IPS DF 6.9 (cell line): ENCODE results near the gene NCLN.

Experiments used
- DNase-seq: peaks from one replicate; pipeline ENCODE4 v3.0.0-alpha.2; 2013; ENCODE audit warnings: low read depth, low spot score
- H3K27ac ChIP-seq: one replicate; pipeline ENCODE4 v1.5.1; 2013; ENCODE audit warnings: low read length, control low read depth
- H3K27me3 ChIP-seq: 2 replicates; pipeline ENCODE4 v1.6.1; 2013; ENCODE audit warnings: mild to moderate bottlenecking, low read length; ENCODE audit not compliant: control insufficient read depth, insufficient read depth
- H3K36me3 ChIP-seq: 2 replicates; pipeline ENCODE4 v1.6.1; 2013; ENCODE audit warnings: low read length; ENCODE audit not compliant: control insufficient read depth, insufficient read depth
- H3K4me1 ChIP-seq: 2 replicates; pipeline ENCODE4 v1.6.1; 2013; ENCODE audit warnings: low read length; ENCODE audit not compliant: control insufficient read depth, insufficient read depth
- H3K4me3 ChIP-seq: 2 replicates; pipeline ENCODE4 v1.5.1; 2013; ENCODE audit warnings: mild to moderate bottlenecking, low read length
- H3K9me3 ChIP-seq: 2 replicates; pipeline ENCODE4 v1.6.1; 2013; ENCODE audit warnings: low read length, inconsistent platforms; ENCODE audit not compliant: control insufficient read depth, insufficient read depth
- WGBS: extraction: QIAGEN DNeasy Blood & Tissue Kit; methylation state at CpG from one replicate; pipeline ENCODE4 v1.1.7; 2013; ENCODE audit warnings: mixed read lengths, missing lambda C conversion rate; ENCODE audit not compliant: insufficient read length, insufficient coverage; 5-methylcytosine and 5-hydroxymethylcytosine counted together

NCLN gene

GRCh38 chr19:3192228-3192635, 6.5 kb downstream of the NCLN start:
- DNase-seq, result no peak
- H3K27me3 ChIP-seq, result no peaks in the 10 kb centered on the region
- no peak overlapping the region for H3K27ac ChIP-seq
- H3K4me3 ChIP-seq, result no peak overlapping the region
- H3K9me3 ChIP-seq, result no peaks in the 10 kb centered on the region
- H3K36me3 ChIP-seq, result peaks cover 24% of the 10 kb centered on the region
- WGBS, result no CpG with 5 or more reads among the region's 32 CpGs
- H3K4me1 ChIP-seq, result peaks cover 4% of the 10 kb centered on the region

DNA sequence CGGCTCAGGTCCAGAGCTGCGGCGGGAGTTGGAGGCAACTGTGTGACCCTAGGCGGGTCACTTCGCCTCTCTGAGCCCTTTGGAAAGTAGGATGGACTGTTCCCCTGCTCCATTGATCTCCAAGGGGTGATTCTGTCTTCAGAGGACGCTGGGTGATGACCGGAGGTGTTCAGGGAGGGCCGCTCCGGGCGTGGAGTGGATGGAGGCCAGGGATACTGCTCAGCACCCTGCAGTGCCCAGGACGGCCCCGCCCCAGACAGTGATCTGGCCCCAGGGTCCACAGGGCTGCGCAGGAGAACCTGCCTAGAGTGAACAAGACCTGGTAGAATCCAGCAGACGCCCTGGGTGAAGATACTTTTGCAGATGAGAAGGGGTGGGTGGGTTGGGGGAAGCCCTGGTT, 7.0 kb downstream of the NCLN start:
- Histone ChIP-seq H3K9me3 (no peaks in the 10 kb centered on the region), H3K4me1 (peaks cover 4% of the 10 kb centered on the region), H3K27me3 (no peaks in the 10 kb centered on the region), H3K27ac (no peak overlapping the region), H3K4me3 (no peak overlapping the region), H3K36me3 (peaks cover 24% of the 10 kb centered on the region)
- no peak for DNase-seq
- WGBS, result no CpG with 5 or more reads among the region's 14 CpGs

DNA sequence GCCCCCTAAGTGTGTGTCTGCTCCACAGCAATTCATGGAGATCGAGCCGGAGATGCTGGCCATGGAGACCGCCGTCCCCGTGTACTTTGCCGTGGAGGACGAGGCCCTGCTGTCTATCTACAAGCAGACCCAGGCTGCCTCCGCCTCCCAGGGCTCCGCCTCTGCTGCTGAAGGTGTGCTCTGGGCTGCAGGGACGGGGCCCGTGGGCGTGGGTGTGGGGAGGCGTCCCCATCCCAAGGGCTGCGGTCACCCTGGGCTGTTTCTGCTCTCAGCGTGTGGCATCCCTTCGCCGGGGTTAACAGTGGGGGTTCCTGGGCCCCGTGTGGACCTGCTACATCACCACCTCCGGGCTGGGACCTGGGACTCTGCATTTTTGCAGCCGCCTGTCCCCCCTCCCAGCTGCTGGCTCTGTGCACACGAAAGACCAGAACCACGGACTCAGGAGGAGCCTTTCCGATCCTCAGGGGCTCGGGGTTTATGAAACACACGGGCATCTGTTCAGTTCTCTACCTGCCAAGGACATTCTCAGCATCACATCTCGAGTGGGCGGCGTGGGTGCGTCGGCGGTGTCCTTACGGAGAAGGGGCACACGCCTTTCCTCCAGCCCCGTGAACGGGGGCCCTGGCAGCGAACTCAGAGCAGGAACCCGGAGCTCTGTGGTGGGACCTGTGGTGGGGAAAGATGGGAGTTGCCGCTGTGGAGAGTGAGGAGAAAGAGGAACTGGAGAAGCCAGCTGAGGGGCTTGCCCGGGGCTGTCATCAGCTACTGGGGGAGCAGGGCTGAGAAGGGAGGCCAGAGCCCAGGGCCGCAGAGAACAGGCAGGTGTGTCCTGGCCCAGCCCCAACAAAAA, 7.8 kb downstream of the NCLN start:
- no peak for DNase-seq
- no CpG with 5 or more reads among the region's 40 CpGs for WGBS
- Histone ChIP-seq H3K4me1 (peaks cover 4% of the 10 kb centered on the region), H3K36me3 (peaks cover 24% of the 10 kb centered on the region), H3K27ac (no peak overlapping the region), H3K4me3 (no peak overlapping the region), H3K27me3 (no peaks in the 10 kb centered on the region), H3K9me3 (no peaks in the 10 kb centered on the region)

DNA sequence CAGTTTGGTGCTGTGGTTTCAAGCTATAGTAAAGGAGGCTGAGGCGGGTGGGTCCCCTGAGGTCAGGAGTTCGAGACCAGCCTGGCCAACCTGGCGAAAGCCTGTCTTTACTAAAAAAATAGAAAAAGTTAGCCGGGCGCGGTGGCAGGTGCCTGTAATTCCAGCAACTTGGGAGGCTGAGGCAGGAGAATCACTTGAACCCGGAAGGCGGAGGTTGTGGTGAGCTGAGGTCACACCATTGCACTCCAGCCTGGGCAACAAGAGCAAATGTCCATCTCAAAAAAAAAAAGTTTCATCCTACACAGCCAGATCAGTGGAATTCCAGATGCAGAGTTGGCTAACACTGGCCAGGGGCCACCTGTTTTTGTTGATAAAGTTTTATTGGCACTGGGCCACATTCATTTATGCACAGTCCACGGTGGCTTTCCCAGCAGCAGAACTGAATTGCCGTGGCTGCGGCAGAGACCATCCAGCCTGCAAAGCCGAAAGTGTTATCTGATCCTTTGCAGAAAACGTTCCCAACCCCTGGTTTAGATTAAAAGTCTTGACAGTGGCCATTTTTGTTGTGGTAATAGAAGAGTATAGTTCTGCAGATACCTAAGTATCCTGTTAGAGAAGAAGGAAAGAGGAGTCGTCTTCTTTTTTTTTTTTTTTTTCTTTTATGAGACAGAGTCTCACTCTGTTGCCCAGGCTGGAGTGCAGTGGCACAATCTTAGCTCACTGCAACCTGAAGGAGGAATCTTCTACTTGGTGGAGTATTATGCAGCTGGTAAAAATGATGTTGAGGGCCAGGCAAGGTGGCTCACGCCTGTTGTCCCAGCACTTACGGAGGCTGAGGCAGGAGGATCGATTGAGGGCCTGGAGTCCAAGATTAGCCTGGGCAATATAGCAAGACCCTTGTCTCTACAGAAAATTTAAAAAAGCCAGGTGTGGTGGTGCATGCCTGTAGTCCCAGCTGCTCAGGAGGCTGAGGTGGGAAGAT, 8.7 kb downstream of the NCLN start:
- H3K9me3 ChIP-seq, result no peaks in the 10 kb centered on the region
- no peak overlapping the region for H3K27ac ChIP-seq
- H3K4me1 ChIP-seq, result peaks cover 2% of the 10 kb centered on the region
- peaks cover 20% of the 10 kb centered on the region for H3K36me3 ChIP-seq
- no peaks in the 10 kb centered on the region for H3K27me3 ChIP-seq
- no peak for DNase-seq
- no CpG with 5 or more reads among the region's 17 CpGs for WGBS
- H3K4me3 ChIP-seq, result no peak overlapping the region

DNA sequence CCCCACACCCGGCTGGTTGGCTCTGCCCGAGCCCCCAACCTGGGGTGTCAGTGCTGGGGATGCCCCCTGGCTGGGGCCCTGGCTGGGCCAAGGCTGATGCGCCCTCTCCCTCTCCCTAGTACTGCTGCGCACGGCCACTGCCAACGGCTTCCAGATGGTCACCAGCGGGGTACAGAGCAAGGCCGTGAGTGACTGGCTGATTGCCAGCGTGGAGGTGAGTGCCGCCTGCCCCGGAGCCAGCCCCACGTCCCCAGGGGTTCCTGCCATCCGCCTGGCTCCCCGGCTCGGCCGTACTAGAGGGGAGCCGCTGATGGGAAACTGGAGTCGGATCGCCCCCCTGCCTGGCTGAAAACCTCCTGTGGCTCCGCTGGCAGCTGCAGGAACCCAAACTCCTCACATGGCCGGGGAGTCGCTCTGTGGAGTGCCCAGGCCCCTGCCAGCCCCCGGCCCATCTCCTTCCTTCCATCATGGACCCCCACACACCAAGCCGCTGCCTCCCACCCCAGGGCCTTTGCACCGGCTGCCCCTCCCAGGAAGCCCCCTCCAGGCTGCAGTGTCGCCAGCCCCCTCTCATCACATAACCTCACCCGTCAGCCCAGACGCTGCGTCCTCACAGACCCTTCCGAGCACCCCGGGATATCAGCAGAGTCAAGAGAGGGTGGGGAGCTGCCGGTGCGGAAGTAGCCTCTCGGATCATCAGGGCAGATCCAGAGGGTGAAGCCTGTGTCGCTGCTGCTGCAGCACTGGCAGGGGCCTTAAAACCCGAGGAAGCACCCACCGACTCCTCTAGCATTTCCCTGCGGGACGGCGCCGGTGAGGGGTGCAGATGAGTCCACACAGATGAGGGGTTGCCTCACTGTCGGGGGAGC, 10.6 kb downstream of the NCLN start:
- no peaks in the 10 kb centered on the region for H3K27me3 ChIP-seq
- no peak overlapping the region for H3K27ac ChIP-seq
- H3K4me3 ChIP-seq, result no peak overlapping the region
- H3K9me3 ChIP-seq, result no peaks in the 10 kb centered on the region
- H3K36me3 ChIP-seq, result peaks cover 18% of the 10 kb centered on the region
- no CpG with 5 or more reads among the region's 42 CpGs for WGBS
- DNase-seq, result no peak
- no peaks in the 10 kb centered on the region for H3K4me1 ChIP-seq

- no peak for DNase-seq
- no CpG with 5 or more reads among the region's 14 CpGs for WGBS
Observed at GRCh38 chr19:3196933-3197205, 11.1 kb downstream of the NCLN start.

GRCh38 chr19:3198901-3199700, 13.4 kb downstream of the NCLN start:
- Histone ChIP-seq H3K27me3 (no peaks in the 10 kb centered on the region), H3K4me1 (no peaks in the 10 kb centered on the region), H3K36me3 (peaks cover 23% of the 10 kb centered on the region), H3K9me3 (no peaks in the 10 kb centered on the region), H3K4me3 (no peak overlapping the region), H3K27ac (no peak overlapping the region)
- WGBS, result no CpG with 5 or more reads among the region's 43 CpGs
- no peak for DNase-seq

More at GRCh38 chr19:3196933-3197205, 11.1 kb downstream of the NCLN start:
- H3K4me1 ChIP-seq, result no peaks in the 10 kb centered on the region
- H3K9me3 ChIP-seq, result no peaks in the 10 kb centered on the region
- no peak overlapping the region for H3K4me3 ChIP-seq
- H3K36me3 ChIP-seq, result peaks cover 18% of the 10 kb centered on the region
- H3K27ac ChIP-seq, result no peak overlapping the region
- no peaks in the 10 kb centered on the region for H3K27me3 ChIP-seq

DNA sequence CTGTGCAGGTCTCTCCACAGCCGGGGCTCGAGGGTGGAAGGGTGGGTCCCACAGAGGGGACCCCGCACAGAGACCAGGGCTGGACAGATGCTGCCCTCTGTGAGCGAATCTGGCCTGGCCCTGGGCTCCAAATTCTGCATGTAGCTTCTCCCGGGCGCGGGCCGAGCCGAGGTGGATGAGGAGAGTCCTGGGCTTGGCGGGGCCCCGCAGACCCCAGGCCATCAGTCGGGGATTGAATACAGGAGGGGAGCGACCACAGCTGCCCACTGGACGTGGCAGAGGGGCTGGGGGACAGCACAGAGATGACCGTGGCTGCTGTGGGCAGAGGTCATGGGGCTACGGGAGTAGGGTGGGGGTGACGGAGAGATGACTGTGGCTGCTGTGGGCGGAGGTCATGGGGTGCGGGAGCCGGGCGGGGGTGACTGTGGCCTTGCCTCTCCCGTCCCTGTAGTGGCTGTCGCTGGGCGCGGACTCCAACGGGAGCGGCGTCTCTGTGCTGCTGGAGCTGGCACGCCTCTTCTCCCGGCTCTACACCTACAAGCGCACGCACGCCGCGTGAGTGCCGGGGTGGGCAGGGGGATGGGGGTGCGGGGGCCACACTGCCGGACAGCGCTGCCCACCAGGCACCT, 15.5 kb downstream of the NCLN start:
- no peaks in the 10 kb centered on the region for H3K9me3 ChIP-seq
- no peak overlapping the region for H3K27ac ChIP-seq
- no peak overlapping the region for H3K4me3 ChIP-seq
- no peak for DNase-seq
- no peaks in the 10 kb centered on the region for H3K4me1 ChIP-seq
- WGBS, result no CpG with 5 or more reads among the region's 39 CpGs
- H3K36me3 ChIP-seq, result peaks cover 34% of the 10 kb centered on the region
- H3K27me3 ChIP-seq, result no peaks in the 10 kb centered on the region

GRCh38 chr19:3201911-3202310, 16.2 kb downstream of the NCLN start:
- Histone ChIP-seq H3K9me3 (no peaks in the 10 kb centered on the region), H3K27me3 (no peaks in the 10 kb centered on the region), H3K4me1 (no peaks in the 10 kb centered on the region), H3K36me3 (peaks cover 31% of the 10 kb centered on the region), H3K27ac (no peak overlapping the region), H3K4me3 (no peak overlapping the region)
- no CpG with 5 or more reads among the region's 14 CpGs for WGBS
- DNase-seq, result no peak
